ENCODE data around the gene ADRA2A.

ADRA2A gene

DNA sequence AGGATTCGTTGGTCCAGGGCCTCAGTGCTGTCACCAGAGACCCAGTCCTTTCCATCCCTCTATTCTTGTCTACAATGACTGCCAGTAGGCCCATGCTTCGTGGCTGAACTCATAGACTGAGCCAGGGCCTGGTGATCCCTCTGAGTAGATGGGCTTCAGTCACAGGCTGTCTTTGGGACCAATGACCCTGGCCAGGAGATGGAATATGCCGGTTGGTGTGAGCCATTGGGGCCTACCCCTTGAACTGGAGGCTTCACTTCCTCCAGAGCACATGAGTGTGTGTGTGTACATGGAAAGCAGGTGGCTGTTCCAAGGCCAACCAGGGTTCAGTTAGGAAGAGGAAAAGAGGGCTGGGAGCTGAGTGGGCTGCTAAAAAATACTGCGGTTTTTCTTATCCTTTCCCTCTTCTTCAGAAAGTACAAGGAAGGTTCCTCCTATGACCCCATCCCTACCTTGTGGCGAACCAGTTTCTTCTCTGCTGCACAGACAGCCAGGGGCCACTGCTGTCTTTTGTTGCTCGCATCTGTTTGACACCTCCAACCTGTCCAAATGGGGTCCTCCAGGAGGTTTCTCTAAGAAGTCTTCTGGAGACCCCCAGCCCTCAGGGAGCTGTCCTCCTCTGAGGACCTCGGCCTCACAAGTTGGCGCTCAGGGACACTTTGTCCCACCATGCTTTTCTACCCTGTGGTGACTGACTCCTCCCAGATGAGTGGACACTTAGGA, 36.6 kb downstream of the ADRA2A start:
- DNase-seq = no peak

DNA sequence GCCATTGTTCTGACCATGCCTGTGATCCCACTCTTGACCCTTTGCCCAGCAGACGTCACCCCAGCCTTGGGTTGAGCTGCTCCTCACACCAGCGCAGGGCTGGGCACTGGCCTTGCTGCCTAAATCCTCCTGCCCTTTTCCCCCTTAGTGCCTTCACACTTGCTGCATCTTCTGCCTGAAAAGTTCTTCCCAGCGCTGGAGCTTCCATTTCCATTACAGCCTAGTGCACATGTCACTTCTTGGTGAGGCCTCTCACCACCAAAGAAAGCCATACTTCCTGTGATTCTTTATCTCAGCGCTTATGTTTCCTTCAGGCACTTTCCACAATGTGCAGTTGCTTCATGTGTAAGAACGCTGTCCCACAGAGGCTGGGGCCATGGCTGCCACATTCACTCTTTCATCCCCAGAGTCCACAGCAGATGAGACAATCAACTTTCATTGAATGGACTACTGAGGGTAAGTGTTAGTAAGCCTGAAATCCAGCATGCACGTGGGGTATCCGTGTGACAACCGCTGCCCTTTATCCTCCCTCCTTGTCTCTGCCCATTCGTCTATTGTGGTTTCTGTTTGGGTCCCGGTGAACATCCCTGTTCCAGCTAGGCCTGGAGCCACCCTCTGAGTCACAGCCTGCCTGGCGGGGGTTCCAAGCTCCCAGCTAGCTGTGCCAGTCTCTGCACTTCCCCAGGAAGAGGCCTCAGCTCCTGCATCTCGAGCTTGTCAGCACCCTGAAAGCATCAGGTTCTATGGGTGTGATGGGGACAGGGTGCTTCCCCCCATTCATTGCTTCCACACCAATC, 37.3 kb downstream of the ADRA2A start:
- no peak for DNase-seq

DNA sequence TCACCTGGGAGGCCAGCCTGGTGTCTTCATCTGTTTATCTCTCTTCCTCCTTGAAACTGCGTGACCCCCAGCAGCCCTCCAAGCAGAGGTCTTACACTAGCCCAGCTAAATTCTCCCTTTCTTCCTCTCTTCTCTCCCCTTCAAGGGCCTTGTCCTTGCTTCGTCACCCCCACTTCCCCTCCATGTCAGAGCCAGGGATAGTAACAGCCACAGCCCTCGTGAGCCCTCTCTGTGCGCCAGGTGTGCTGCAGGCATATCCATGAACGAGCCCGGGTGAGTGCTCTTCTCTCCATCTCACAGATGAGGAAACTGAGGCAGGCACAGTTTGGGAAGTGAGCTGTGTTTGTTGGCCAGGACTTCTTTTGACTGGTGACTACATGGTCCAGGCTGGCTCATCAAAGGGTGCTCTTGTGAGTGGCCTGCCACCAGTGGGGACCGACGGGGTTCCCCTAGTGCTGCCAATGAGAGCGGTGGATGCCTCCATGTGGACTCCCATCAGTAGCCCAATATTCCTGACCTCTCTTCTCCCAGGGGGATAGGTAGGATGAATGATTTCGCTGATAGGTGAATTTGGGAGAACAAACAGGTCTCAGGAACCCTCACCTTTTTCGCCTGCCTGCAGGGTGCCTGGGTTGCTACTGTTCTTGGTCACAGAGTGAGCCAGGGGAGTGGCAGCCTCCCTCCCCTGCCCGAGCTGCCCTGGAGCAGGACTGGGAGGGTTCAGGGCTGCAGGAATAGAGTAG, 38.1 kb downstream of the ADRA2A start:
- no peak for DNase-seq

DNA sequence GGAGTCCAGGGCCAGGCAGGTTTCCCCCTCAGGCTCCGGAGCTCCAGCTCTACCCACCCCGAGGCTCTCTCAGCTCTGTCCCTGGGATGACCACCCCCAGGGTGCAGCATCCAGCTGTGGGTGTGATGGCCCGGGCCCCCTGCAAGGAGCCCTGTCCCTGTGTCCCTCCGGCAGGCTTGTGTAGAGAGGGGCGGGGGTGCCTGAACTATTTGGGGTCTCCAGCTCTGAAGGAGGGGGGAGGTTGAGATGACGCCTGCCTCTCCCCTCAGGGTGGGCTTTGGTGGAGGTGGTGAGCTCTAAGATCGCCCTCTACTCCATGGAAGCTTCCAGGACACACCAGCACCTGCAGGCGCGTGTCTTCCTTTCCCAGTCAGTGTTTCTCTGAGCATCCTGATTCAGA, 39.4 kb downstream of the ADRA2A start:
- DNase-seq = no peak

DNA sequence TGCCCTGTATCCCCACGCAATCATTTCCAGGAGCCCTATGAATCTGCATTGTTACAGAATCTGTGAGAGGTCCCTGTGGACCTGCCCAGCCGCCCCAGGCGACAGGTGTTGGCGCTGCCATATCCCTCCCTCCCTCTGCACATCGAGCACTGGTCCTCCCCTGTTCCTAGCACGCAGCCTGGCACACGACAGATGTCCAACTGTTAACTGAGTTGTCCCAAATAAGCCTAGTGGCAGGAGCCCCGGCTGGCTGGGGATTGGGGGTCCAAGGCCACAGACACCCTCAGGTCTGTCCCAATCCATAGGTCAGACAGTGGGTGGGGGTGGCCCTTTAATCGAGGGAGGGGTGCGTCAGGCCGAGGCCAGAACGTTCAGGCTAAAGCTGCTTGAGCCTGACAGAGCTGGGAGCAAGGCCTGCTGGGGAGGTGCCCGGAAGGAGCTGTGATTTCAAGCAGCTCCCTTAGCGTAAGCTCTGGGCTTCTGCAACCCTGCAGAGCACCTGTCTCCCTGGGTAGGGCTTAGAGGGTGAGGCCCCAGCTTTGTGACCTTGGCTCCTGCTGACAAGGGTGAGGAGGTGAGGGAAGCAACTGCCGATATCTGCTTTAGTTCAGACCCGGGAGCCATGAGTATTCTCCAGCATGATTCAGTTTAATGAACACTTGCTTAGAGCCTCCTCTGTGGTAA, 40.1 kb downstream of the ADRA2A start:
- DNase-seq = no peak

DNA sequence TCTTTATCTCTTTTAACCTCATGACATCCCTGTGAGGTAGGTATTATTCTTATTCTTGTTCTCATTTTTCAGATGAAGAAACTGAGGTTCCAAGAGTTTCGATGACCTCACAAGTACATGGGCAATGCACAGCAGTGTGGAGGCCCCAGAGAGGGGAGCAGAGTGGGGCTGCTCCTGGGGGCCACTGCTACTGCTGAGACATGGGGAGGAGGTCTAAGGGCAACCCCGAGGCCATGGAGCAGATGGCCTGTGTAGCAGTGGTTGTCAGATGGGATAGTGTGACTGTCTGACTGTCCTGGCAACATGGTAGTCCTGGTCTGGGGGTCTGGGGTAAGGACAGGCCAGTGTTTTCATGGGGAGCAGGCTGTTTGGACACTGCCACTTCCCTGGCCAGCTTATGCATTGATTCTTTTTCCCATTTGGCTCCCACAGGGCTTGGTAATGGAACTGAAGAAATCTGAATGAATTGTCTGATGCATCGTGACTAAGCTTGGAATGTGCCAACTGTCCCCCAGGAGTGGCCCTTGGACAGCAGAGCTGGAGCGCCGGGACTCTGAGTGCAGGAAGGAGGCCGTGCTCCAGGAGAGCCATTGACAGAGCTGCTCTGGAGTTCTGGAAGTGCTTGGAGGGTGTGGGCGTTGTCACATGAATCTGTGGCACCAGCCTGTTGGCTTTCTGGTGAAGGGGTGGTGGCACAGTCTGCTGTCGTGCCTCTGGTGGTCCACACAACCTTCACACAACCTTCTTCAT, 40.9 kb downstream of the ADRA2A start:
- no peak for DNase-seq

DNA sequence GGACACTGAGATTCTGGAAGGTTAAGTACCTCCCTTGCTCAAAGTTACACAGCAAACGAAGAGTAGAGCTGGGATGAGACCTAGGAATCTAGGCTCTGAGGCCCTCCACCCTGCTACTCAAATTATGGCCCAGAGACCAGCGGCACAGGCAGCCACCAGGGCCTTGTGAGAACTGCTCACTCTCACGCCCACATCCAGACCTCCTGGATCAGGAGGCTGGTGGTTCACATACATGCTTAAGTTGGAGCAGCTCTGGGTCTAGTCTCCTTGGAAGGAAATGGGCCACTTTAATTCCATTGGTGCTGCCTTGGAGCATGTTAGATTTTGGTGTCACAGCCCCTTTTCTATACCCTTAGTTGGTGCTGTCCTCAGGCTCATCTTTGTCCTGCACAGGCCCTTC, 41.9 kb downstream of the ADRA2A start:
- DNase-seq = no peak

DNA sequence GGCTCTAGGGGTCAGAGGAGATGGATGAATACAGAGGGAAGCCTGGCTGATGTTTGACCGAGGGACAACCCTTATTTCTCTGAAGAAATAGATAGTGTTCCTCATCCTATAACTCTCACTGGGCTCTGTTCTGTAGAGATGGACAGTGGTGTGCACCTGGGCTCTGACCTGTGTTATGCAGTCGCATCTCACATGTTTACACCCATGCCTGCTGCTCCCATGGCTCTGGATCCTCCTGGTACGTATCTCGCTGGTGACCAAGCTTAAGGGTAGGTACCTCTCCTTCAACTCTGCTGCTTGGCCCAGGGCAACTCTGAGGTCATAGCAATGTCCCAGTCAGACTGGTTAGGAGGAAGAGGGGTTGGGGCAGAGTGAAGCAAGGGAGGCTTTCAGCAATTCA, 42.8 kb downstream of the ADRA2A start:
- DNase-seq = no peak

DNA sequence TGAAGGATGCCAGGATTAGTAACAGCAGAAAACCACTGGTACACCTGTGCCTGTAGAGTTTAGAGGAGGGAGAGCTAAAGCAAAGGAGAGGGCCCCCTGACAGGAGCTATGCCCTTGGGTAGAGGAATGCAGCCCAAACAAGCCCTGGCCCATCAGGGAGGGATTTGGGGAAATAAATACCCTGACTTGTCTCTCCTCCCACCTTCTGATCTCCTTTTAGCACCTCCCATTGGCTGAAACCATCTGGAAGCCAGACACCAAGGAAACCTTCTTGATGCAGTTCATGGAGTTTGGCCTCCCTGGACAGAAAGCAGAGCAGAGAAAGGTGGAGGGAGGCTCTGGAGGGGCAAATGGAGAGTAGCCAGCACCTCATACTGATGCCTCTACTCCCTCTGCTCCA, 45.3 kb downstream of the ADRA2A start:
- DNase-seq = no peak

DNA sequence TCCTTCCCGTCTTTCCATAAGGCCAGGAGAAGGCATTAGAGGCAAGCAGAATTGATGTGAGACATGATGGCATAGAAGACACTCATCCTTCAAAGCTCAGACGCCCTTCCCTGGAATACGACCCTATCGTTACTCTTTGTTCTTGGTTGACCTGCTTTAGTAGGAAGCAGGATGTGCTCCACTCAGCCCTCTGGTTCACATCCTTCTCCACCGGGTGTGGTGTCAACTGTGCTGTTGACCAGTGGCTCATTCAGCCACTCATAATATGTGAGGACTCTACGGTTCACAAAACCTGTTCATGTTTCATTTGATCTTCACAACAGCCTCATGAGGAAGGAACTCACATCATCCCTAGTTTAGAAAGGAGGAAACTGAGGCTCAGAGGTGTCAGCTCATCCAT, 47.1 kb downstream of the ADRA2A start:
- no peak for DNase-seq

DNA sequence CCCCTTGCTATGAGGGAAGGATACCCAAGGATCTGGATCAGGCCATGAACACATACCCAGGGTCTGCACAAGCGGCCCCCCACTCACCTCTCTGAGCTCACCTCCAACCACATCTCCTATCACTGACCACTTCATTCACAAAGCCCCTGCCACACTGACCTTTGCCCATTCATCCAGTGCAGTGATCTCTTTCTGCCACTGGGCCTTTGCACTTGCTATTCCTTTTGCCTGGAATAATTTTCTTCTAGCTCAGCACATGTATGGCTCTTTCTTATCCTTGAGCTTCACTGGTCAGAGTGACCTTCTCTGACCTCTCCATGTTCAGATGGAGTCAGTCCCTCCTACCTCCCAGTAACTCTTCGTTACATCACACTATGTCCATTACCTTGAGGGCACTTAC, 48.3 kb downstream of the ADRA2A start:
- DNase-seq = no peak

DNA sequence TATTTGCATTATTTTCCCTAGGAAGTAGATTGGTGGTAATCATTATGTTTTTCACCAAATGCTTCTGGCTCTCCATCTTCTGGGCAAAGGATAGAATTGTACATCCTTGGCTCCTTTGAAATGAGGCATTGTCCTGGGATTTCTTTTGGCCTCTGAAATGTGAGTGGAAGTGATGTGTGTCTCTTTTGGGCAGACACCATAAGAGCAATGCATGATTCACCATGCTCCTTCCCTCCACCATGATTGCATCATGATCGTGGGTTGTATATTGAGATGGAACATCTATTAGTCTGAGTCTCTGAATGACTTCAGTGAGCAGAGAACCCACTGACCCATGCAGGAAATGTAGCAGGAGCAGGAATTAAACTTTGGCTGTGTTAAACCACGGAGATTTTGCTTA, 49.2 kb downstream of the ADRA2A start:
- DNase-seq = no peak

DNA sequence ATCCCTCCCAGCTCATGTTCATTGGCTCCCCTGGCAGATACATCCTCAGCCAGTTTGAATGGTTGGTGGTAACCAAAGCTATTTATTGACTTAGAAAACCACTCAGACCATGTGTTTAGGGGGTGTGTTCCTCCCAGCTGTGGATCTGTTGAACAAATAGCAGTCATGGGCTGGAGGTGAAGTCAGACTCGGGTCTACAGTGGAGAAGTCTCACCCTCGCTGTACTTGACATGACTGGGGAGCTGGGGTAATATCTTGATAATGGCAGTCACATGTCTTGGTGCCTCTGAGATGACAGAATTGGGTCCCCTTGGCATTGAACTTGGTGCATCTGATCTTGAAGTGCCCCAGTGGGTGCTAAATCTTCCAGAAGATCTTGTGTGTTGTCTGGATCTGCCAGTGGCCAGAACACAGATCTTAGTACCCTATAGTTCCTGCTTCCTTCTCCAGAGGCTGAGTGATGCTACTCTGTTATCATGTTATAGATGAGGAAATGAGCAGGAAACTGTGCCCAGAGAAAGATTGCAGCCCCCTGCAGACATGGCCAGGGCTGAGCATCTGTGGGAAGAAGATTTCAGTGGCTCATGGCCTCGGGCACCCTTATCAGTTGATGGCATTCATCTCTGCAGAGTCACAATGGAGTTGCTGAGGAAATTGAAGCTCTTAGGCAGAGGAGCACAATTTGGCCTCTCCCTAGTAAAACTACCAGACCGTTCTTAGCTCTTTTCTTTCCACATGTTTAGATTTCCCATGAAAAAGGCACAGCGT, 50.4 kb downstream of the ADRA2A start:
- no peak for DNase-seq

DNA sequence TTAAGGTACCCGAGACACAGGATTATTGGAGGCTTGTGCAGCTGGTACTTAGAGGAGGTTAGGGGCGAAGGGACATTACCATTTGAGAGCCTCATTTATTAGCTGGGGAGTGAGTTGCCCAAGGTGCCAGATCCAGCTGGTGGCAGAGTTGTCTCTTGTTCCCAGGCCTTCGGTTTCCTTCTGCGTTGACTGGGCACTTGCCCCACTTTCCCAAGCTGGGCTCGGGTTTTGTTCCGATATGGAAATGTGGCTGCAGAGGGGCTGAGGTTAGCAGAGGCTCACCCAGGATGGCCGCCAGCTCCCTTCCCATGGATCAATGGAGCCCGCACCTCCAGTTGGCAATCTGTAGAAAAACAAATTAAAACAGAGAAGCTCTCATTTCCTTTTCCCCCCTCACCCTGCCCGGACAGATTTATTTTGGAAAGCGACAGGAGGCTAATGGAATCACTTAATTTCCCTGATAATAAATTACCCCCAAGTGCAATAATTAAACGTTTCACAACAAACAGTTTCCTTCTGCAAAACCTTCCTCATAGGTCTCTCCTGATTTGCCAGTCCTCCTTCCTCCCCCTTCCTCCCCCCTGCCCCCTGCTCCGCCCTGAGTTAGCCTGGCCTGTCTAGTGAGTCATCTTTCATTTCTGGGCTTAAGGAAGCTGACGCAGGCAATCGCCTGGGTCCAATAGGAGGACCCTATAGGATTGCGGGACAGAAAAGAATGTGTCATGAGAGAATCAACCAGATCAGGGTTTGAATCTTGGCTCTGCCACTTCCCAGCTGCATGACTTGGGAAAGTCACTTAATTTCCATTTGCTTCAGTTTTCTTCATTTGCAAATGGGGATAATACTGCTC, 51.7 kb downstream of the ADRA2A start:
- no peak for DNase-seq

DNA sequence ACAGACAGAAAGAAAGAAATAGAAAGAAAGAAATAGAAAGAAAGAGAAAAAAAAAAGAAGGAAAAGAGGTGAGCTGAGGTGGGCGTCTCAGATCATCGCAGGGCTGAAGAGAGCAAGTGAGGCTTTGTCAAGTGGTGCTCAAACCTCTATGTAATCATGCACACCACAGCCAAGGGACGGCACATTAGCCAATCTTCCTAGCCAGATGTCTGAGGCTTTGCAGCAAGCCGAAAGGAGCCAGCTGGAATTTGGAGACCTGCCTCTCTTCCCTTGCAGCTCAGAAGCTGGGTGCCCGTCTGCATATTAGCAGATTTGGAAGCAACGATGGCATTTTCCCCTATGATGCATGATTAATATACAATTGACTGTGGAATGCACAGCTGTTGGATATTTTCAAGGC, 52.5 kb downstream of the ADRA2A start:
- DNase-seq = no peak

DNA sequence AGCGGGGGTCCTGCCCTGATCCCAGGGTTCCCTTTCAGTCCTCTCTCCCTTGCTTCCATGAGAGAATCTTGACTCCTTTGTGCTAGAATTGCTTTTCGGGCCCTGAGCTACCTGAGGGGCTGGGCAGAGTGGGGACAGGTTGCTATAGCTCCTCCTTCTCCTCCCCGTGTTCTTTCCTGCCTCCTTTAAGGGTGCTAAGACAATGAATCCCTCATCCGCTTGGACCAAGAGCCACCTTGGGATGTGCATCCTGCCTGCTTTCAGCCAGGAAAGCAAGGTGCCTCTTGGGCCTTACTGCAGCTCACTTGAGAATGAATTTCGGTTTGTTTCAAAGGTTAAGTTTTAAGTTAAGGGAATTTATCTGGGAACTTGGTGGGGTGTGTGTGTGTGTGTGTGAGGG, 53.6 kb downstream of the ADRA2A start:
- no peak for DNase-seq
